Measurements from ENCODE around the gene WNK1. TPM values are rescaled to one million over a fixed set of nuclear protein-coding genes. Genes with fewer than 3 reads are reported as not detected.

Gene WNK1
- total RNA-seq, 1 donor from 2014 or later, result 150 TPM

DNA sequence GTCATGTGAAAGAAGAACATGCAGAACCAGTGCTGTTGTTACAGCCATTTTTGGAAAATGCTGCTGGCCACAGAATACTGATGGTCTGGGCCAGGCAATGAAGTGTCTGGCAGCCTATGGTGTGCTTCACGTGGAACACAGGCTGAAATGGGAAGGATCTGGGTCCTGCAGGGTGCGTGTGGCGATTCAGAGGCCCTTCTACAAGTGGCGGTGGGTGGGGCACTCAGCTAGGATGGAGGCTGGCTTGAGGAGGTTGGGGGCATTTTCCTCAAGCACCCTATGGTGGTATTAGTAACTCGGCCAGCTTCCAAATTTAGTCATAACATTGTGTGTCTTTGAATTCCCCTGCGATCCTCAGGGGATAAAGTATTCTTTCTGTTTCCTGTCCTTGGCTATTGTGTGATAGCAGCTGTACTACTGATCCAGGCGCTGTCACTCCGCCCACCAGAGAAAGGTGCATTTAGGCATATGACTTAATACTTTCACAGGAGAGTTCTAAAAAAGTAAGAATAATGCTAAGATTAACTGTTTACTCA, 206.3 kb downstream of the WNK1 start:
- no peak for DNase-seq (ENCODE audit: low spot score in 2 of 2, unreplicated experiment in 2 of 2)
- H3K36me3 Mint-ChIP-seq, result no peaks in the 10 kb centered on the region
- no peaks in the 10 kb centered on the region for H3K27me3 Mint-ChIP-seq (ENCODE audit: low read depth)
- H3K4me3 Mint-ChIP-seq, result no peak overlapping the region
- TF ChIP-seq, protein P1, sequence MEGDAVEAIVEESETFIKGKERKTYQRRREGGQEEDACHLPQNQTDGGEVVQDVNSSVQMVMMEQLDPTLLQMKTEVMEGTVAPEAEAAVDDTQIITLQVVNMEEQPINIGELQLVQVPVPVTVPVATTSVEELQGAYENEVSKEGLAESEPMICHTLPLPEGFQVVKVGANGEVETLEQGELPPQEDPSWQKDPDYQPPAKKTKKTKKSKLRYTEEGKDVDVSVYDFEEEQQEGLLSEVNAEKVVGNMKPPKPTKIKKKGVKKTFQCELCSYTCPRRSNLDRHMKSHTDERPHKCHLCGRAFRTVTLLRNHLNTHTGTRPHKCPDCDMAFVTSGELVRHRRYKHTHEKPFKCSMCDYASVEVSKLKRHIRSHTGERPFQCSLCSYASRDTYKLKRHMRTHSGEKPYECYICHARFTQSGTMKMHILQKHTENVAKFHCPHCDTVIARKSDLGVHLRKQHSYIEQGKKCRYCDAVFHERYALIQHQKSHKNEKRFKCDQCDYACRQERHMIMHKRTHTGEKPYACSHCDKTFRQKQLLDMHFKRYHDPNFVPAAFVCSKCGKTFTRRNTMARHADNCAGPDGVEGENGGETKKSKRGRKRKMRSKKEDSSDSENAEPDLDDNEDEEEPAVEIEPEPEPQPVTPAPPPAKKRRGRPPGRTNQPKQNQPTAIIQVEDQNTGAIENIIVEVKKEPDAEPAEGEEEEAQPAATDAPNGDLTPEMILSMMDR (IDR thresholded peaks at IDR 0.05; ENCODE audit: unreplicated experiment), result no peak
- H3K9me3 Mint-ChIP-seq, result no peaks in the 10 kb centered on the region
- H3K27ac Mint-ChIP-seq, result no peak overlapping the region
- H3K4me1 Mint-ChIP-seq, result peaks cover 2% of the 10 kb centered on the region

Other genes starting within 250 kb of the WNK1 start
- gene NINJ2, start 89.1 kb upstream of the WNK1 start, total RNA-seq, result 0.69 to 1.6 TPM (median 1.1 TPM) in 3 replicates
- gene RAD52, start 197.1 kb downstream of the WNK1 start, total RNA-seq, result 21.6 to 25.0 TPM (median 23.4 TPM) in 3 replicates
- 65.6 to 69.0 TPM (median 66.1 TPM) in 3 replicates for gene ERC1, start 238.6 kb downstream of the WNK1 start, total RNA-seq